Endodermal cell (in vitro differentiated cells): ENCODE results near the gene MRPL33. TPM values are rescaled to one million over a fixed set of nuclear protein-coding genes. Genes with fewer than 3 reads are reported as not detected.

Experiments
- DNase-seq: peaks from one replicate; pipeline ENCODE4 v3.0.0-alpha.2; 2017
- H3K27ac ChIP-seq: 2 replicates; pipeline ENCODE4 v1.5.1; 2013; ENCODE audit warnings: mild to moderate bottlenecking, low read depth, low read length, moderate library complexity
- H3K27me3 ChIP-seq: 2 replicates; pipeline ENCODE4 v1.6.1; 2013; ENCODE audit warnings: mild to moderate bottlenecking, low read length, moderate library complexity; ENCODE audit not compliant: insufficient read depth, control insufficient read depth, poor library complexity, severe bottlenecking
- H3K36me3 ChIP-seq: 2 replicates; pipeline ENCODE4 v1.7.0; 2013; ENCODE audit warnings: mild to moderate bottlenecking, low read length, moderate library complexity; ENCODE audit not compliant: control insufficient read depth, insufficient read depth
- H3K4me1 ChIP-seq: one replicate; pipeline ENCODE4 v1.7.0; 2013; ENCODE audit warnings: low read length; ENCODE audit not compliant: control insufficient read depth, insufficient read depth
- H3K4me3 ChIP-seq: 2 replicates; pipeline ENCODE4 v1.5.1; 2013; ENCODE audit warnings: mild to moderate bottlenecking, low read length, moderate library complexity
- H3K9ac ChIP-seq: 2 replicates; pipeline ENCODE4 v1.6.1; 2013; ENCODE audit warnings: mild to moderate bottlenecking, low read length, moderate library complexity; ENCODE audit not compliant: poor library complexity, severe bottlenecking; ENCODE audit errors: extremely low read depth
- H3K9me3 ChIP-seq: 2 replicates; pipeline ENCODE4 v1.6.1; 2013; ENCODE audit warnings: mild to moderate bottlenecking, low read length, moderate library complexity; ENCODE audit not compliant: control insufficient read depth
- H3K27ac Mint-ChIP-seq: 2 replicates; pipeline ENCODE4 v1.8.0; 2020; ENCODE audit warnings: mixed read lengths
- H3K27me3 Mint-ChIP-seq: 2 replicates; pipeline ENCODE4 v1.8.0; 2021; ENCODE audit warnings: mild to moderate bottlenecking, mixed read lengths; ENCODE audit not compliant: insufficient read depth
- H3K36me3 Mint-ChIP-seq: 2 replicates; pipeline ENCODE4 v1.8.0; 2020; ENCODE audit warnings: low read depth, mixed read lengths
- H3K4me1 Mint-ChIP-seq: 2 replicates; pipeline ENCODE4 v1.8.0; 2020; ENCODE audit warnings: mixed read lengths
- H3K4me3 Mint-ChIP-seq: 2 replicates; pipeline ENCODE4 v1.8.0; 2020; ENCODE audit warnings: mild to moderate bottlenecking, moderate library complexity, mixed read lengths
- H3K9me3 Mint-ChIP-seq: 2 replicates; pipeline ENCODE4 v1.8.0; 2020; ENCODE audit warnings: mild to moderate bottlenecking, mixed read lengths
- CTCF ChIP-seq: fragments of 200-600 bp; sonication (generic); conservative IDR thresholded peaks from 2 replicates; pipeline ENCODE4 v1.5.0; 2021; ENCODE audit warnings: antibody characterized with exemption, mild to moderate bottlenecking
- WGBS, 2 experiments: methylation state at CpG; one replicate each; pipeline versions ENCODE4 v1.1.5 to v1.1.7; 2013; ENCODE audit warnings: missing lambda C conversion rate in 2 of 2, mixed read lengths in 1 of 2; ENCODE audit not compliant: insufficient coverage in 1 of 2, insufficient read length in 1 of 2; 5-methylcytosine and 5-hydroxymethylcytosine counted together
- total RNA-seq, 2 donors: library from RNA; stranded (reverse); fragmentation: NEBNext Ultra II Directional in 1 of 2; extraction: Animal tissue kit (Norgen Biotek cat#: 25700) in 1 of 2; gene quantifications; 2 replicates in 1 of 2; 3 replicates in 1 of 2; pipeline ENCODE4 v1.2.1, GENCODE V29; 2021

Gene MRPL33
- total RNA-seq, 2 donors from 2014 or later, result 69.5 to 80.6 TPM

DNA sequence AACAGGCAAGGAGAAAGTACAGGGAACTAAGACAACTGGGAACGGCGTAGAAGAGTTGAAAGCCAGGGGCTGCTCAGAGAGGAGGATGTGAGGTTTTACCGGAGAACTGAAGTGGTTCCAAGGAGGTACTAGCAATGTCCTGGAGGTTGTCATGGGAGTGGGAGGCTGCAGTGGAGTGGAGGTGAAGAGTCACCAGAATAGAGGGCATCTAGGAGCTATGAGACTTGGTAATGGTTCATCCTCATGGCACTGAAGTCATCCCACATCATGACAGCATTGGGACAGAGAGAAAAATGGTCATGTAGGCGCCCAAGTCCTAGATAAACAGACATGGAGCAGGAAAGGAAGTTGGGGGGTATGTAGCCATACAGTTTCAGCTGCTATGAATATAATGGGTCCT is 26.3 kb downstream of the MRPL33 start:
- H3K9ac ChIP-seq, result no peak overlapping the region
- Mint-ChIP-seq H3K4me3 (no peak overlapping the region), H3K4me1 (no peaks in the 10 kb centered on the region), H3K27ac (no peak overlapping the region), H3K36me3 (no peaks in the 10 kb centered on the region), H3K9me3 (no peaks in the 10 kb centered on the region), H3K27me3 (peaks cover 2% of the 10 kb centered on the region)
- no peak overlapping the region for H3K4me3 ChIP-seq
- DNase-seq, result no peak
- H3K4me1 ChIP-seq, result no peaks in the 10 kb centered on the region
- no peaks in the 10 kb centered on the region for H3K36me3 ChIP-seq
- no peaks in the 10 kb centered on the region for H3K9me3 ChIP-seq
- H3K27ac ChIP-seq, result no peak overlapping the region
- TF ChIP-seq CTCF, result no peak
- 92 to 99% methylated on average over 4 of the region's 4 CpGs for WGBS, 2 experiments
- no peaks in the 10 kb centered on the region for H3K27me3 ChIP-seq

GRCh38 chr2:27798486-27798885 is 27.0 kb downstream of the MRPL33 start:
- Histone ChIP-seq H3K9me3 (no peaks in the 10 kb centered on the region), H3K27me3 (no peaks in the 10 kb centered on the region), H3K27ac (no peak overlapping the region), H3K9ac (no peak overlapping the region), H3K4me1 (no peaks in the 10 kb centered on the region), H3K4me3 (no peak overlapping the region), H3K36me3 (no peaks in the 10 kb centered on the region)
- no peaks in the 10 kb centered on the region for H3K4me1 Mint-ChIP-seq
- 90 to 97% methylated on average over 6 to 7 of the region's 7 CpGs for WGBS, 2 experiments
- H3K4me3 Mint-ChIP-seq, result no peak overlapping the region
- H3K9me3 Mint-ChIP-seq, result no peaks in the 10 kb centered on the region
- DNase-seq, result no peak
- H3K27ac Mint-ChIP-seq, result no peak overlapping the region
- no peaks in the 10 kb centered on the region for H3K36me3 Mint-ChIP-seq
- no peak for TF ChIP-seq CTCF
- peaks cover 2% of the 10 kb centered on the region for H3K27me3 Mint-ChIP-seq

- Mint-ChIP-seq H3K4me1 (no peaks in the 10 kb centered on the region), H3K27me3 (peaks cover 2% of the 10 kb centered on the region), H3K9me3 (no peaks in the 10 kb centered on the region), H3K4me3 (no peak overlapping the region), H3K36me3 (no peaks in the 10 kb centered on the region), H3K27ac (peak overlapping the region; percentile 54)
- no peaks in the 10 kb centered on the region for H3K4me1 ChIP-seq
- H3K4me3 ChIP-seq, result no peak overlapping the region
- TF ChIP-seq CTCF, result no peak
- no peaks in the 10 kb centered on the region for H3K27me3 ChIP-seq
- peak overlapping the region; percentile 8 for H3K9ac ChIP-seq
- peak overlapping the region; percentile 88 for H3K27ac ChIP-seq
- no peaks in the 10 kb centered on the region for H3K9me3 ChIP-seq
- no peaks in the 10 kb centered on the region for H3K36me3 ChIP-seq
- 49 to 74% methylated on average over 10 to 11 of the region's 11 CpGs for WGBS, 2 experiments
- peak; percentile 80 for DNase-seq
Observed at GRCh38 chr2:27798948-27799645, 27.6 kb downstream of the MRPL33 start.
